A673 (cell line): ENCODE measurements around the gene EEIG2.

Source experiments
- EZH2 ChIP-seq: fragments of 200-600 bp; sonication (generic); IDR thresholded peaks from 2 replicates; pipeline ENCODE4 v1.6.1; 2017; ENCODE audit warnings: borderline replicate concordance, low read depth, mild to moderate bottlenecking, mixed read lengths, antibody characterized with exemption, low read length; ENCODE audit not compliant: poor library complexity, severe bottlenecking
- TF ChIP-seq, protein P1 (sequence below): fragments of 300-800, 200-600 bp; sonication (generic); conservative IDR thresholded peaks from 2 replicates; pipeline ENCODE4 v1.5.1; 2017; ENCODE audit warnings: low read depth, mild to moderate bottlenecking, antibody characterized with exemption, low read length, moderate library complexity, mixed read lengths

DNA sequence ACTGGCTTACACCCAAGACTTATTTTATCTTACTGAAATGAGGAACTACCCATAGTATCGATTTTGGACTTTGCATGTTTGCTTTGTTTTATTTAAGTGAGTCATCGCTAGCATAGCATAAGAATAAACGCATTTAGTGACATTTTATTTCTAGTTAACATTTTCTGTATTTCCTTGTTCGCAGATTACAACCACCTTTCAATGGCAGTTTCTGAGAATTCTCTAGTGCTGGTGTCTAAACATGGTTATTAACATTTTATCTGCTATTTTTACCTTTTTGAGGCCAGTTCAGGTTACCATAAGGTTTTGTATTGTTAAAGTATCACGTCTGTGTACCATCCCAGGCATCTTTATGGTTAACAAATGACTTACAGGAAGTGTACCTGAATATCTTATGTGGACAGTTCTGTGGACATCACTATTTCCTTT, 24.5 kb downstream of the EEIG2 start:
- TF ChIP-seq, protein P1, sequence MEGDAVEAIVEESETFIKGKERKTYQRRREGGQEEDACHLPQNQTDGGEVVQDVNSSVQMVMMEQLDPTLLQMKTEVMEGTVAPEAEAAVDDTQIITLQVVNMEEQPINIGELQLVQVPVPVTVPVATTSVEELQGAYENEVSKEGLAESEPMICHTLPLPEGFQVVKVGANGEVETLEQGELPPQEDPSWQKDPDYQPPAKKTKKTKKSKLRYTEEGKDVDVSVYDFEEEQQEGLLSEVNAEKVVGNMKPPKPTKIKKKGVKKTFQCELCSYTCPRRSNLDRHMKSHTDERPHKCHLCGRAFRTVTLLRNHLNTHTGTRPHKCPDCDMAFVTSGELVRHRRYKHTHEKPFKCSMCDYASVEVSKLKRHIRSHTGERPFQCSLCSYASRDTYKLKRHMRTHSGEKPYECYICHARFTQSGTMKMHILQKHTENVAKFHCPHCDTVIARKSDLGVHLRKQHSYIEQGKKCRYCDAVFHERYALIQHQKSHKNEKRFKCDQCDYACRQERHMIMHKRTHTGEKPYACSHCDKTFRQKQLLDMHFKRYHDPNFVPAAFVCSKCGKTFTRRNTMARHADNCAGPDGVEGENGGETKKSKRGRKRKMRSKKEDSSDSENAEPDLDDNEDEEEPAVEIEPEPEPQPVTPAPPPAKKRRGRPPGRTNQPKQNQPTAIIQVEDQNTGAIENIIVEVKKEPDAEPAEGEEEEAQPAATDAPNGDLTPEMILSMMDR: no peak
- TF ChIP-seq EZH2: no peak
